ENCODE data around the gene KNSTRN.

- no peak for TF ChIP-seq EP300 (IDR thresholded peaks at IDR 0.05)
- TF ChIP-seq CTCF (IDR thresholded peaks at IDR 0.05), result no peak
- TF ChIP-seq POLR2AphosphoS5 (IDR thresholded peaks at IDR 0.05), result no peak
Measured at GRCh38 chr15:40429068-40429710, 46.7 kb downstream of the KNSTRN start.
